DOHH2 (cell line): ENCODE data around the gene CHKA.

Experiments used
- H3F3A ChIP-seq: fragments of 200-600 bp; sonication (generic), shearing (Covaris generic); 2 replicates; pipeline ENCODE4 v1.6.0; 2016; ENCODE audit warnings: antibody characterized with exemption, mild to moderate bottlenecking; ENCODE audit not compliant: control insufficient read depth, insufficient read depth
- H3K27ac ChIP-seq: fragments of 200-600 bp; sonication (generic); 2 replicates; pipeline ENCODE4 v1.5.1; 2014; ENCODE audit warnings: low read depth, mild to moderate bottlenecking, low read length, moderate library complexity
- H3K27me3 ChIP-seq: fragments of 200-600 bp; sonication (generic); 2 replicates; pipeline ENCODE4 v1.6.1; 2014; ENCODE audit warnings: mild to moderate bottlenecking, low read length, mixed read lengths; ENCODE audit not compliant: control insufficient read depth
- H3K36me3 ChIP-seq: fragments of 200-600 bp; sonication (generic); 2 replicates; pipeline ENCODE4 v1.6.1; 2014; ENCODE audit warnings: mild to moderate bottlenecking, low read length, moderate library complexity, mixed read lengths; ENCODE audit not compliant: control insufficient read depth
- H3K4me1 ChIP-seq: fragments of 200-600 bp; sonication (generic); 2 replicates; pipeline ENCODE4 v1.6.1; 2014; ENCODE audit warnings: mild to moderate bottlenecking, low read length, mixed read lengths; ENCODE audit not compliant: control insufficient read depth
- H3K4me2 ChIP-seq: fragments of 200-600 bp; sonication (generic); 2 replicates; pipeline ENCODE4 v1.6.0; 2014; ENCODE audit warnings: mild to moderate bottlenecking, low read length, moderate library complexity
- H3K4me3 ChIP-seq: fragments of 200-600 bp; sonication (generic); 2 replicates; pipeline ENCODE4 v1.5.1; 2014; ENCODE audit warnings: mild to moderate bottlenecking, low read length, mixed read lengths
- H3K79me2 ChIP-seq: fragments of 200-600 bp; sonication (generic); 2 replicates; pipeline ENCODE4 v1.6.1; 2014; ENCODE audit warnings: mild to moderate bottlenecking, low read length, mixed read lengths; ENCODE audit not compliant: control insufficient read depth
- H3K9me2 ChIP-seq: fragments of 200-600 bp; sonication (generic); replicated peaks from 2 replicates; pipeline ENCODE4 v1.6.1; 2014; ENCODE audit warnings: mild to moderate bottlenecking, low read length, mixed read lengths; ENCODE audit not compliant: control insufficient read depth
- H3K9me3 ChIP-seq: fragments of 200-600 bp; sonication (generic); 2 replicates; pipeline ENCODE4 v1.6.1; 2014; ENCODE audit warnings: antibody characterized with exemption, low read length, mixed read lengths; ENCODE audit not compliant: control insufficient read depth, insufficient read depth
- H4K20me1 ChIP-seq: fragments of 200-600 bp; sonication (generic); 2 replicates; pipeline ENCODE4 v1.6.0; 2014; ENCODE audit warnings: low read depth, mild to moderate bottlenecking, antibody characterized with exemption, low read length, moderate library complexity; ENCODE audit not compliant: control insufficient read depth, insufficient read depth
- EZH2phosphoT487 ChIP-seq: fragments of 200-600 bp; sonication (generic); IDR thresholded peaks from 2 replicates; pipeline ENCODE4 v1.6.1; 2017; ENCODE audit warnings: borderline replicate concordance, mild to moderate bottlenecking, antibody characterized with exemption, low read length, moderate library complexity, mixed read lengths
- TF ChIP-seq, protein P1 (sequence below): fragments of 200-600 bp; sonication (generic); IDR thresholded peaks from one replicate; pipeline ENCODE4 v1.5.1; 2014; ENCODE audit warnings: antibody characterized with exemption, mild to moderate bottlenecking, low read depth, low read length; ENCODE audit not compliant: poor library complexity, severe bottlenecking

CHKA gene

GRCh38 chr11:68077617-68078582 is 43.3 kb downstream of the CHKA start:
- no peaks in the 10 kb centered on the region for H3K9me3 ChIP-seq
- H3K27ac ChIP-seq = no peak overlapping the region
- TF ChIP-seq, protein P1, sequence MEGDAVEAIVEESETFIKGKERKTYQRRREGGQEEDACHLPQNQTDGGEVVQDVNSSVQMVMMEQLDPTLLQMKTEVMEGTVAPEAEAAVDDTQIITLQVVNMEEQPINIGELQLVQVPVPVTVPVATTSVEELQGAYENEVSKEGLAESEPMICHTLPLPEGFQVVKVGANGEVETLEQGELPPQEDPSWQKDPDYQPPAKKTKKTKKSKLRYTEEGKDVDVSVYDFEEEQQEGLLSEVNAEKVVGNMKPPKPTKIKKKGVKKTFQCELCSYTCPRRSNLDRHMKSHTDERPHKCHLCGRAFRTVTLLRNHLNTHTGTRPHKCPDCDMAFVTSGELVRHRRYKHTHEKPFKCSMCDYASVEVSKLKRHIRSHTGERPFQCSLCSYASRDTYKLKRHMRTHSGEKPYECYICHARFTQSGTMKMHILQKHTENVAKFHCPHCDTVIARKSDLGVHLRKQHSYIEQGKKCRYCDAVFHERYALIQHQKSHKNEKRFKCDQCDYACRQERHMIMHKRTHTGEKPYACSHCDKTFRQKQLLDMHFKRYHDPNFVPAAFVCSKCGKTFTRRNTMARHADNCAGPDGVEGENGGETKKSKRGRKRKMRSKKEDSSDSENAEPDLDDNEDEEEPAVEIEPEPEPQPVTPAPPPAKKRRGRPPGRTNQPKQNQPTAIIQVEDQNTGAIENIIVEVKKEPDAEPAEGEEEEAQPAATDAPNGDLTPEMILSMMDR = no peak
- no peak for TF ChIP-seq EZH2phosphoT487
- H3F3A ChIP-seq = no peaks in the 10 kb centered on the region
- no peak overlapping the region for H3K4me3 ChIP-seq
- H3K4me2 ChIP-seq = no peak overlapping the region
- H3K4me1 ChIP-seq = no peaks in the 10 kb centered on the region
- H3K27me3 ChIP-seq = no peaks in the 10 kb centered on the region
- no peaks in the 10 kb centered on the region for H3K9me2 ChIP-seq
- peaks cover 8% of the 10 kb centered on the region for H3K36me3 ChIP-seq
- H3K79me2 ChIP-seq = no peaks in the 10 kb centered on the region
- H4K20me1 ChIP-seq = no peaks in the 10 kb centered on the region

GRCh38 chr11:68076371-68077042 is 44.7 kb downstream of the CHKA start:
- H4K20me1 ChIP-seq = no peaks in the 10 kb centered on the region
- no peaks in the 10 kb centered on the region for H3K9me3 ChIP-seq
- H3K27me3 ChIP-seq = no peaks in the 10 kb centered on the region
- no peaks in the 10 kb centered on the region for H3K9me2 ChIP-seq
- TF ChIP-seq, protein P1 = peak; percentile 7
- TF ChIP-seq EZH2phosphoT487 = no peak
- H3K4me1 ChIP-seq = no peaks in the 10 kb centered on the region
- H3K4me3 ChIP-seq = no peak overlapping the region
- H3K36me3 ChIP-seq = peaks cover 14% of the 10 kb centered on the region
- H3F3A ChIP-seq = no peaks in the 10 kb centered on the region
- H3K79me2 ChIP-seq = no peaks in the 10 kb centered on the region
- H3K27ac ChIP-seq = no peak overlapping the region
- no peak overlapping the region for H3K4me2 ChIP-seq

DNA sequence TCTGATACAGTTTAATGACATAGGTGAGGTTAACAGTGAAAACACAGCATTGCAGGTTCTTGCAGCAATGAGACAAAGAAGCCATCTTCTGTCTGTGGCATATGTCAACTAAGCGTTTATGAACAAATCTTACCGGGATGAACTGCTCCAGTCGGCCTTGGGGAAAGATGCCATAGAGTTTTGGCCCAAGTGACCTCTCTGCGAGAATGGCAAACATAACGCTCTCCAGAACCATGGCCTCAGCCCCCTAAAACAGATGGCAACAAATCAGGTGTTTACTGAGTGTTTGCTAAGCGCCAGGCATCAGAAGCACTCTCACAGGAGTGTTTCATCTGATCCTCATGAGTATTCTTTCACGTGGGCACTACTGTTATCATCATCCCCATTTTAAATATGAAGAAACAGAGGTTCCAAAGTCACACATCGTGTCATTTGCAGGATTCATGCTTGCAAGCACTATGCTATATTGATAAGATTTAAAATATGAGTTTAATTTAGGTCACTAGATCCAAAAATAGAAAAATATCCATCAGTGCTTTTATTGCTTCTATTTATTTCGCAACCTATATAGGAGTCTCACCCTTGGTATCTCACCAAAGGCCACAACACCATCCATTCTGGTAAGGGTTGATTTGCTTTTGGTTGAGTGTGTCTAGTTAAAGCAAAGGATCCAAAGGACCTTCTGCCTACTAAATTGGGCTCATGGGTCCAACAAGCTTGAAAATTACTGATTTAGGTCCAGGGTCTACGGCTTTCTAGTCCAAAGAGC is 46.4 kb downstream of the CHKA start:
- Histone ChIP-seq H4K20me1 (no peaks in the 10 kb centered on the region), H3K9me3 (no peaks in the 10 kb centered on the region), H3K4me1 (no peaks in the 10 kb centered on the region), H3F3A (no peaks in the 10 kb centered on the region), H3K4me2 (no peak overlapping the region), H3K9me2 (no peaks in the 10 kb centered on the region), H3K79me2 (no peaks in the 10 kb centered on the region), H3K27me3 (no peaks in the 10 kb centered on the region), H3K27ac (no peak overlapping the region), H3K36me3 (peaks cover 28% of the 10 kb centered on the region), H3K4me3 (no peak overlapping the region)
- no peak for TF ChIP-seq EZH2phosphoT487
- TF ChIP-seq, protein P1 = no peak
